ENCODE measurements around the gene OR51I1.

Gene OR51I1

GRCh38 chr11:5420993-5421392, 20.3 kb downstream of the OR51I1 start:
- Mint-ChIP-seq H3K27me3 (peaks cover 10% of the 10 kb centered on the region), H3K27ac (no peak overlapping the region), H3K4me3 (no peak overlapping the region), H3K36me3 (no peaks in the 10 kb centered on the region), H3K4me1 (no peaks in the 10 kb centered on the region), H3K9me3 (no peaks in the 10 kb centered on the region)

GRCh38 chr11:5405173-5405572, 36.1 kb downstream of the OR51I1 start:
- Mint-ChIP-seq H3K9me3 (peaks cover 6% of the 10 kb centered on the region), H3K27ac (no peak overlapping the region), H3K4me3 (no peak overlapping the region), H3K4me1 (no peaks in the 10 kb centered on the region), H3K27me3 (peaks cover 12% of the 10 kb centered on the region), H3K36me3 (no peaks in the 10 kb centered on the region)

DNA sequence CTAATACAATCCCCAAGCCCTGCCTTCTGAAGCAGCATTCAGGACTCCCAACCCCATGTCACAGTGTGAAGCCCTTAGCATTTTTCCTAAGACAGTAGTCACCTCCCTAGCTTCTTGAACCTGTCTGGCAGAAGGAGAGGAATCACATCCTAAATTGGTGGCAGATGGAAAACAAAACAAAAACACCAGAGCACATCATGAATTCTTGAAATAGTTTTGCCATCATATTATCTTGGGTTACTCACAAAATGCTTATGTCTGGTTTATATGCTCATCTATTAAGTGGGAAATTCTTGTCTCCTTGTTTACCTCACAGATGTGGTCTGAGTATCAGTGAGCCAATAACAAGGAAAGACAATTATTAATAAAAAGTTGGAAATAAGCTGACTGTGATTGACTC, 42.4 kb downstream of the OR51I1 start:
- Mint-ChIP-seq H3K4me1 (no peaks in the 10 kb centered on the region), H3K4me3 (no peak overlapping the region), H3K9me3 (peaks cover 6% of the 10 kb centered on the region), H3K36me3 (no peaks in the 10 kb centered on the region), H3K27me3 (no peaks in the 10 kb centered on the region), H3K27ac (no peak overlapping the region)

- no peaks in the 10 kb centered on the region for H3K4me1 Mint-ChIP-seq
These were observed 47.2 kb downstream of the OR51I1 start for GRCh38 chr11:5394091-5394490.

More at GRCh38 chr11:5394091-5394490, 47.2 kb downstream of the OR51I1 start:
- Mint-ChIP-seq H3K27me3 (no peaks in the 10 kb centered on the region), H3K36me3 (no peaks in the 10 kb centered on the region), H3K4me3 (no peak overlapping the region), H3K27ac (no peak overlapping the region), H3K9me3 (no peaks in the 10 kb centered on the region)

Measured in activated naive CD4-positive, alpha-beta T cell treated with anti-CD3 and anti-CD28 coated beads, Interleukin-2, amount 50 U/mL, for 24 hours (primary cell).